NCI-H510A (cell line): ENCODE data around the gene PPFIBP1.

Experiments used
- DNase-seq: peaks from one replicate; lab custom pipeline; 2025; lab: John Stamatoyannopoulos, UW

The PPFIBP1 gene

DNA sequence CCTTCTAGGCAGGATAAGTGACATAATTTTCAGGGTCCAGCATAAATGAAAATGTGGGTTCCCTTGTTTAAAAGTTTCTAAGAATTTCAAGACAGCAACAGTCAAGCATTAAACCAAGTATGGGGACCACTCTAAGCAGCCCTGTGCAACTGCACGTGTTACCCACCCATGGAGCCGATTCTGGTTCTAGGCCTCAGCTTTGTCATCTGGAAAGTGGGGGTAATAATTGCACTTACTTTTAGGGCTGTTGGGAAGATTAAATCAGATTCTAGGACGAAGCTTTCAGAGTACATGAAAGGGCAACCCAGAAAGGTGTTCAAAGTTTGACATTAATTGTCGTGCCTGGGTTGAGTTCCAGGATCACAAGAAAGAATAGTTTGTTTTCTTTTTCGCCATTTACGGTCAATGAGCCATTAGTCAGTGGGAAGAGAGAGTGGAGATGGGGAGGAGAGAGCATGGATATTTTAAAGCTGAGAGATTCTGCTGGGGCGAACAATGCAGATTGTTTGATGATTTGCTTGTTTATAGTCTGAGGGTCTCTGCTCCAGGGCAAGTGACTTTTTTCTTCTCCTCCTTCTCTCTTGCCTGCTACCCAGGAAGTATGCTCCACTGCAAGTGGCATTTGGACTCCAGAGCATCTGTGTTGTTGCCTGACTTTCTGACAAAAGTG lies 10.7 kb upstream of the PPFIBP1 start:
- no peak for DNase-seq

- DNase-seq: no peak
These were observed 8.3 kb upstream of the PPFIBP1 start for GRCh38 chr12:27515671-27516070.

GRCh38 chr12:27516625-27517024 lies 7.4 kb upstream of the PPFIBP1 start:
- no peak for DNase-seq

GRCh38 chr12:27517546-27517945 lies 6.5 kb upstream of the PPFIBP1 start:
- no peak for DNase-seq

DNA sequence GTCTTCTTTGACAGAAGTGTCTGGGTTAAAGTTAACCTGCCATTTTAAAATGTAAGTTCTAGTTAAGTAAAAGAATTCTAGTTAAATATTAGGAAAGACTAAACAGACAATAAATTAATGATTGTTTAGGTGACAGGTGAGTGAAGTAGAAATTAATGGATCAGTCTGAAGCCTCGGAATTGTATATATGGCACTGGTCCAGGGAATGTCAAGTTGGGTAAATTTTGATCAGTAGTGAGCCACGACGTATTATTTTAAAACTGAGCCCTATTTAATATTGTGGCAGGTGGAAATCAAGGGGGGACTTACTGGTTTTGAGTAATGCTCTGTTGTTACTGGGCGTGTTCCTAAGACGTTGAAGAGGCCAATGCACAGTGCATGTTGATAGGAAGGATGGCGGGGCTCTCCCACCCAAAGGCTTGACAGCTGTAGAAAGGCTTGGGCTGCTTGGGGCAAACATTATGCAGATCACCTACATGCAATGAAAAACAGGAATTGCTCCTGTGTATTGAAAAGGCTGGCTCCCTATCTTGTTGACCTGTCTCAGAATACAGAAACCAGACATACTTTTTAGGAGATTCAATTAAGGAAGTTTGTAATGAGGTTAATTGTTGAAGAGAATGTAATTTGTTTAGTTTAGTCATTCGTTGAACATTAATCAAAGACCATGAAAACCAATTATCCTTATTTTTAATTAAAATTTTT lies 5.9 kb upstream of the PPFIBP1 start:
- DNase-seq: no peak

DNA sequence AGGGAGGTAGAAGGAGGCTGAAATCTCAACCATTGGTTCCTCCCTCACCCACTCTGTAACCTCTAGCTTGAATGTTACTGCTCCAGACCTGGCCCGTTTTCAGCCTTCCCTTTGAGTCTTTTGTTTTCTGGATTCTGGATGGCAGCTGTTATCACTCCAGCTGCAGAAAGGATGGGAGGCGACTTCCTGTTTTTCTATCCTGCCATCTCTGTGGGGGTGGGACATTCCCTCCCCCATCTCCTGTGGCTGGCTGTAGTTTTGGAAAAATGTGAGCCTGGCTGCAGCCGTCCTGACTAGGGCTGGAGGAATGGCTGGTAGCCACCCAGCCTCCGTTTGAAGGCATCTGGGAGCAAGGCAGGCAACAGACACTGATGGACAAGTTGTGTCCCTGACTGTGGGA lies 2.9 kb upstream of the PPFIBP1 start:
- no peak for DNase-seq

GRCh38 chr12:27521981-27522380 lies 2.0 kb upstream of the PPFIBP1 start:
- DNase-seq: no peak

GRCh38 chr12:27523305-27523641 lies 733 bp upstream of the PPFIBP1 start:
- no peak for DNase-seq

DNA sequence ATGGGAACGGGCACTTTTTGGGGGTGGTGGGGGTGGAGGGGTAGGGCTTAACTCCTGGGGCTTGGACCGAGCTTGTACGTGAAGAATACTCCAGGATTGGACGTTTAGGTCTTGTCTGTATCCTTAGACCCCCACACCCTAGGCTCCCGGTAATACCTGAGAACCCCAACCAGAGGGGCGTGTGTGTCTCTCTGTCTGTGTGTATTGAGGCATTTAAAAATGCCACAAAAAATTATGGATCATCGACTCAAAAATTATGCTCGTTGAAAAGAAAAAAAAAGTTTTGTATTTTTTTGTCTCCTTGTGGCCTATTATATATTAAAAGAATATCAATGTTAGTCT lies 459 bp downstream of the PPFIBP1 start:
- no peak for DNase-seq

GRCh38 chr12:27524839-27525753 lies 1.1 kb downstream of the PPFIBP1 start:
- no peak for DNase-seq

- DNase-seq: no peak
These were observed 3.5 kb downstream of the PPFIBP1 start for GRCh38 chr12:27527512-27527911.

- no peak for DNase-seq
These were observed 4.8 kb downstream of the PPFIBP1 start for GRCh38 chr12:27528788-27529187.

GRCh38 chr12:27530157-27530922 lies 6.3 kb downstream of the PPFIBP1 start:
- DNase-seq: no peak

DNA sequence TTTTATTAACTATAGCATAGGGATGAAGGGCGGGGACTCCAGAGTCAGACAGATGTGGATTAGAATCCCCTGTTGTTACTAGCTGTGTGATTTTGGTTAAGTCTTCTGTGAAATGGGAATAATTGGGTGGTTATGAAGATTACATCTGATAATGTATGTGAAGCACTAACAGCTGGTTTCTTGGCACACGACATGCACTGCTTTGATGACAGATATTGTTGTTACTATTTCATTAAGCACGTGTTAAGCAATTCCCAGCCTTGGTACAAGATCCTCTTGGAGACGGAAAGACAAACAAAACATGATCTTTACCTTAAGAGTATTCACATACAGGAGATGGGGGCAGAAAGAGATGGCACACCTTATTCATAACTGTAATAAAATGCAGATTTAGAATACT lies 7.9 kb downstream of the PPFIBP1 start:
- DNase-seq: no peak

GRCh38 chr12:27534060-27534764 lies 10.2 kb downstream of the PPFIBP1 start:
- no peak for DNase-seq

DNA sequence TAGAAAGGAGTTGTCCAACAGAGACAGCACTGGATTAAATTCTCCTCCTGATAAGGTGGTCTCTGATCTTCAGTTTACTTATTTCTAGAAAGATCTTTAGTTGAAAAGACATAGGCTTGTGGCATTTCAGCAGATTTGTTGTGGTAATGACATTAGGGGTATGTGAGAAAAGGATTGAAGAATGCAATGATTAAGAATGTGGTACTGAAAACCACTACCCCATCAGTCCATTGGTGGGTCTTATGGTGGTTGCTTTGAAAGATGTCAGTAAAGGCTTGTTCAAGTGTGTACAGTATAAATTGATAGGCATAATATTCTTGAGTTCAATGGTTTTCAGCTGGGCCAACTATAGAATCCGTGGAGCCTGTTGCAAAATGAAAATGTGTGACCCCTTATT lies 10.8 kb downstream of the PPFIBP1 start:
- DNase-seq: no peak

GRCh38 chr12:27535318-27535717 lies 11.3 kb downstream of the PPFIBP1 start:
- no peak for DNase-seq

- no peak for DNase-seq
These were observed 14.1 kb downstream of the PPFIBP1 start for GRCh38 chr12:27537855-27538675.

DNA sequence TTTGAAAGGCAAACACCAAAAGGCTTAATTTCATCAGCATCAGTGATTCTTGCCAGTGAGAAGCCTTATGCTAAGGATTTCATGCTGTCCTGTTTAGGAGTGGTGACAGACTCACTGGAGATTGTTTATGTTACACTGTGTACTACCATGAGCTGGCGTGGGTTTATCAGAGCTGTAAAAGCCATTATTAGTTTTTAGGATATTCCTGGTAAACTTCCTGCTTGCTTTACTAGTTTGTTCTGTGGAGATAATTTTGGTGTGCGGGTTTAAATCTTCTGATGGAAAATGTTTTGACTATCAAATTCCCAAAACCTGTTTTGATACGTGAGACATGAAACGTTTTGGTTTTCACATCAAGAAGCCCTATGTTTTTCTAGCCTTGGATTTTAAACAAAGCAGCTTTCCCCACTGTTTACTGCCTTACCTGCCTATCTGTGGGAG lies 15.2 kb downstream of the PPFIBP1 start:
- DNase-seq: no peak

DNA sequence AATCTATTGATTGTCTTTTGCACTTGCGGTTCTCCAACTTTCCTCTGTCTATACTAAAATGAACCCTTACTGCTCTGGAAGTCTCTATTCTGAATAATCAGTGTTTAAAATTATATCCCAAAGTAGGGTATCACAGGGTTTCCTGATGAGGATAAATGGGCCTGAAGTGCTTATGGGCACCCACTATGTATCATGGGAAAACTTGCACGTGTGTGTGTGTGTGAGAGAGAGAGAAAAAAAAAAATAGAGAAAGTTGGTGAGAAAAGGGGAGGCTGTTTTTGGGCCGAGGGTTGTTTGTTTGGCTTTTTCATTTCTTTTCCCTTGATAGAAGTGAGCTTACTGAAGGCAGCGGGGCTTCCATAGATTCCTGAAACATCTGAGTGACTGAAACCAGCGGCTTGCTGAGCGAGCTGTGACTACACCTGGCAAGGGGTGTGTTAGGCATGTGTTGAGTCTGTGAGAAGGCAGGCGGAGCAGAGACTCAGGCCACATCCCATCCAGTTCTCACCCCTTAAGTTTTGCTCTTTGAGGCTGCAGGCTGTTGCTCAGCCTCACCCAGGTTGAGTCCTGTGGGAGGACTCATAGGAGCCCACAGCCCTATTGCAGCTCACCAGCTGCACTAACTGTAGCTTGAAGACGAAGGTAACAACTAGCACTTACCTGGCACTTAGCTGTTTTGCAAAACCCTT lies 17.2 kb downstream of the PPFIBP1 start:
- no peak for DNase-seq
